CD4-positive, alpha-beta T cell treated with Interleukin-4 for 1 hour (primary cell): ENCODE results near the gene ECM1.

Experiments
- DNase-seq, 2 donors: peaks; one replicate each; pipeline ENCODE4 v3.0.0-alpha.2; 2020 to 2022

Gene ECM1

GRCh38 chr1:150546294-150546937 is 38.5 kb downstream of the ECM1 start:
- DNase-seq: no peak

- DNase-seq: no peak
Measured at GRCh38 chr1:150548324-150548631, 40.4 kb downstream of the ECM1 start.

- DNase-seq: peak in 1 of 2 donors; percentile 37
Measured at GRCh38 chr1:150548632-150549495, 41.0 kb downstream of the ECM1 start, which contains the start of gene ADAMTSL4. TSS of gene ADAMTSL4 (plus strand) at chr1:150549408. CDS start at chr1:150552289, 2,881 bp downstream.

GRCh38 chr1:150549496-150550221 is 41.8 kb downstream of the ECM1 start:
- no peak for DNase-seq

- no peak for DNase-seq
Measured at GRCh38 chr1:150550222-150551050, 42.5 kb downstream of the ECM1 start.

- no peak for DNase-seq
Measured at GRCh38 chr1:150551051-150551783, 43.3 kb downstream of the ECM1 start.

- DNase-seq: no peak
Measured at GRCh38 chr1:150551784-150552127, 43.8 kb downstream of the ECM1 start.

GRCh38 chr1:150552128-150552910 is 44.4 kb downstream of the ECM1 start:
- DNase-seq: peak in 1 of 2 donors; percentile 76

- DNase-seq: no peak
Measured at GRCh38 chr1:150552911-150553289, 45.0 kb downstream of the ECM1 start.

- no peak for DNase-seq
Measured at GRCh38 chr1:150553392-150554085, 45.6 kb downstream of the ECM1 start.

GRCh38 chr1:150554086-150554452 is 46.2 kb downstream of the ECM1 start:
- no peak for DNase-seq

GRCh38 chr1:150555198-150555970 is 47.5 kb downstream of the ECM1 start:
- DNase-seq: no peak

- no peak for DNase-seq
Measured at GRCh38 chr1:150555971-150556865, 48.3 kb downstream of the ECM1 start.

- no peak for DNase-seq
Measured at GRCh38 chr1:150557065-150557600, 49.2 kb downstream of the ECM1 start.

GRCh38 chr1:150557813-150558212 is 49.9 kb downstream of the ECM1 start:
- DNase-seq: no peak

GRCh38 chr1:150558303-150558704 is 50.4 kb downstream of the ECM1 start:
- DNase-seq: no peak

GRCh38 chr1:150558761-150559655 is 51.1 kb downstream of the ECM1 start:
- peak in 1 of 2 donors; percentile 17 for DNase-seq

GRCh38 chr1:150559656-150560010 is 51.7 kb downstream of the ECM1 start:
- no peak for DNase-seq
